Measurements from ENCODE around the gene ZNF280B.
"Not testable (repeated sequence)": the region's sequence is repeated elsewhere in the genome, so short reads cannot be mapped to it uniquely, and the experiment has no call there.

The ZNF280B gene

GRCh38 chr22:22462813-22463567 is 45.6 kb downstream of the ZNF280B start:
- peak; percentile 39 to 43 for DNase-seq

- no peak for DNase-seq
Observed at GRCh38 chr22:22461583-22461982, 47.0 kb downstream of the ZNF280B start.

GRCh38 chr22:22461111-22461510 is 47.4 kb downstream of the ZNF280B start:
- no peak for DNase-seq

GRCh38 chr22:22460635-22461034 is 47.9 kb downstream of the ZNF280B start:
- peak; percentile 9 to 47 for DNase-seq

- DNase-seq = no peak
Observed at GRCh38 chr22:22460060-22460459, 48.5 kb downstream of the ZNF280B start.

- DNase-seq = peak in 1 of 2 donors; percentile 12
Observed at GRCh38 chr22:22458896-22459588, 49.5 kb downstream of the ZNF280B start.

GRCh38 chr22:22458387-22458786 is 50.2 kb downstream of the ZNF280B start:
- no peak for DNase-seq

- no peak for DNase-seq
Observed at GRCh38 chr22:22454997-22455396, 53.5 kb downstream of the ZNF280B start.

- no peak for DNase-seq
Observed at GRCh38 chr22:22452996-22453686, 55.4 kb downstream of the ZNF280B start.

GRCh38 chr22:22452211-22452610 is 56.3 kb downstream of the ZNF280B start:
- no peak for DNase-seq

GRCh38 chr22:22450343-22450839 is 58.2 kb downstream of the ZNF280B start:
- DNase-seq = peak; percentile 93 to 95

- peak in 1 of 2 donors; percentile 27 for DNase-seq
Observed at GRCh38 chr22:22449819-22450218, 58.7 kb downstream of the ZNF280B start.

- peak; percentile 85 to 91 for DNase-seq
Observed at GRCh38 chr22:22446517-22446916, 62.0 kb downstream of the ZNF280B start.

GRCh38 chr22:22444007-22444589 is 64.4 kb downstream of the ZNF280B start:
- DNase-seq = not testable (repeated sequence)

GRCh38 chr22:22442928-22443709 is 65.4 kb downstream of the ZNF280B start:
- DNase-seq = no peak

- not testable (repeated sequence) for DNase-seq
Observed at GRCh38 chr22:22441626-22442025, 66.9 kb downstream of the ZNF280B start.

GRCh38 chr22:22440188-22440587 is 68.4 kb downstream of the ZNF280B start:
- DNase-seq = no peak

All from inflammatory macrophage (primary cell).